ENCODE data around the gene PSMB8.

- TF ChIP-seq ZNF610 (tag by site-specific recombination; IDR thresholded peaks at IDR 0.05; ENCODE audit: borderline replicate concordance) = no peak
- TF ChIP-seq GLIS1 (tag by site-specific recombination; IDR thresholded peaks at IDR 0.05) = no peak
- TF ChIP-seq BCL11A (tag by site-specific recombination; IDR thresholded peaks at IDR 0.05; ENCODE audit: low read depth) = no peak
Observed at GRCh38 chr6:32796848-32797776, 46.7 kb downstream of the PSMB8 start.
